ENCODE results near the gene RHBDL3. TPM values are rescaled to one million over a fixed set of nuclear protein-coding genes. Genes with fewer than 3 reads are reported as not detected.
"Not testable (repeated sequence)": the region's sequence is repeated elsewhere in the genome, so short reads cannot be mapped to it uniquely, and the experiment has no call there.

The RHBDL3 gene
- total RNA-seq, 1 donor from 2014 or later = 4.4 TPM

GRCh38 chr17:32261936-32262510 lies 3.6 kb upstream of the RHBDL3 start:
- no peak for TF ChIP-seq CTCF (conservative IDR thresholded peaks at IDR 0.05)
- H3K27ac Mint-ChIP-seq = no peak overlapping the region
- no peak overlapping the region for H3K4me3 Mint-ChIP-seq
- peaks cover 71% of the 10 kb centered on the region for H3K27me3 Mint-ChIP-seq
- H3K36me3 Mint-ChIP-seq = no peaks in the 10 kb centered on the region
- H3K4me1 Mint-ChIP-seq (ENCODE audit: unreplicated experiment) = peaks cover 38% of the 10 kb centered on the region
- no peaks in the 10 kb centered on the region for H3K9me3 Mint-ChIP-seq
- DNase-seq (ENCODE audit: extremely low spot score, unreplicated experiment) = no peak

GRCh38 chr17:32263515-32263914 lies 2.1 kb upstream of the RHBDL3 start:
- not testable (repeated sequence) for H3K27ac Mint-ChIP-seq; H3K4me3 Mint-ChIP-seq; H3K36me3 Mint-ChIP-seq; H3K9me3 Mint-ChIP-seq; DNase-seq (ENCODE audit: extremely low spot score, unreplicated experiment)
- peaks cover 79% of the 10 kb centered on the region for H3K27me3 Mint-ChIP-seq
- H3K4me1 Mint-ChIP-seq (ENCODE audit: unreplicated experiment) = peaks cover 40% of the 10 kb centered on the region

GRCh38 chr17:32264140-32264799 lies 1.4 kb upstream of the RHBDL3 start:
- Mint-ChIP-seq H3K27ac (peak overlapping the region; percentile 59), H3K4me3 (peak overlapping the region; percentile 84), H3K36me3 (no peaks in the 10 kb centered on the region), H3K4me1 (ENCODE audit: unreplicated experiment) (peaks cover 37% of the 10 kb centered on the region), H3K9me3 (no peaks in the 10 kb centered on the region), H3K27me3 (peaks cover 82% of the 10 kb centered on the region)
- DNase-seq (ENCODE audit: extremely low spot score, unreplicated experiment) = no peak
- TF ChIP-seq CTCF (conservative IDR thresholded peaks at IDR 0.05) = peak; percentile 58

- Mint-ChIP-seq H3K4me1 (ENCODE audit: unreplicated experiment) (peaks cover 32% of the 10 kb centered on the region), H3K27ac (peak overlapping the region; percentile 59), H3K36me3 (no peaks in the 10 kb centered on the region), H3K27me3 (peaks cover 82% of the 10 kb centered on the region), H3K9me3 (no peaks in the 10 kb centered on the region), H3K4me3 (peak overlapping the region; percentile 84)
- DNase-seq (ENCODE audit: extremely low spot score, unreplicated experiment) = no peak
- no peak for TF ChIP-seq CTCF (conservative IDR thresholded peaks at IDR 0.05)
Measured at GRCh38 chr17:32264823-32265191, 825 bp upstream of the RHBDL3 start.

- H3K36me3 Mint-ChIP-seq = no peaks in the 10 kb centered on the region
- peaks cover 84% of the 10 kb centered on the region for H3K27me3 Mint-ChIP-seq
- H3K4me1 Mint-ChIP-seq (ENCODE audit: unreplicated experiment) = peaks cover 29% of the 10 kb centered on the region
- H3K9me3 Mint-ChIP-seq = no peaks in the 10 kb centered on the region
- no peak overlapping the region for H3K4me3 Mint-ChIP-seq
- H3K27ac Mint-ChIP-seq = no peak overlapping the region
- no peak for TF ChIP-seq CTCF (conservative IDR thresholded peaks at IDR 0.05)
- DNase-seq (ENCODE audit: extremely low spot score, unreplicated experiment) = no peak
Measured at GRCh38 chr17:32266051-32266388, 388 bp downstream of the RHBDL3 start.

- no peak for TF ChIP-seq CTCF (conservative IDR thresholded peaks at IDR 0.05)
- Mint-ChIP-seq H3K9me3 (no peaks in the 10 kb centered on the region), H3K4me3 (peak overlapping the region; percentile 84), H3K27me3 (peaks cover 83% of the 10 kb centered on the region), H3K4me1 (ENCODE audit: unreplicated experiment) (peaks cover 23% of the 10 kb centered on the region), H3K27ac (peak overlapping the region; percentile 85), H3K36me3 (no peaks in the 10 kb centered on the region)
- DNase-seq (ENCODE audit: extremely low spot score, unreplicated experiment) = no peak
Measured at GRCh38 chr17:32266389-32267301, 1.0 kb downstream of the RHBDL3 start.
